22Rv1 (cell line): ENCODE results near the gene SRRT.

Experiments
- H3K27ac ChIP-seq: fragments of 450-650 bp; 2 replicates; pipeline ENCODE4 v1.5.1; 2017
- ZFX ChIP-seq: fragments of 450-650 bp; IDR thresholded peaks from 2 replicates; pipeline ENCODE4 v1.6.1; 2017; ENCODE audit warnings: antibody characterized with exemption, borderline replicate concordance
- TF ChIP-seq, protein P1 (sequence below): fragments of 450-650 bp; IDR thresholded peaks from 2 replicates; pipeline ENCODE4 v1.5.1; 2017; ENCODE audit warnings: mild to moderate bottlenecking

SRRT gene

DNA sequence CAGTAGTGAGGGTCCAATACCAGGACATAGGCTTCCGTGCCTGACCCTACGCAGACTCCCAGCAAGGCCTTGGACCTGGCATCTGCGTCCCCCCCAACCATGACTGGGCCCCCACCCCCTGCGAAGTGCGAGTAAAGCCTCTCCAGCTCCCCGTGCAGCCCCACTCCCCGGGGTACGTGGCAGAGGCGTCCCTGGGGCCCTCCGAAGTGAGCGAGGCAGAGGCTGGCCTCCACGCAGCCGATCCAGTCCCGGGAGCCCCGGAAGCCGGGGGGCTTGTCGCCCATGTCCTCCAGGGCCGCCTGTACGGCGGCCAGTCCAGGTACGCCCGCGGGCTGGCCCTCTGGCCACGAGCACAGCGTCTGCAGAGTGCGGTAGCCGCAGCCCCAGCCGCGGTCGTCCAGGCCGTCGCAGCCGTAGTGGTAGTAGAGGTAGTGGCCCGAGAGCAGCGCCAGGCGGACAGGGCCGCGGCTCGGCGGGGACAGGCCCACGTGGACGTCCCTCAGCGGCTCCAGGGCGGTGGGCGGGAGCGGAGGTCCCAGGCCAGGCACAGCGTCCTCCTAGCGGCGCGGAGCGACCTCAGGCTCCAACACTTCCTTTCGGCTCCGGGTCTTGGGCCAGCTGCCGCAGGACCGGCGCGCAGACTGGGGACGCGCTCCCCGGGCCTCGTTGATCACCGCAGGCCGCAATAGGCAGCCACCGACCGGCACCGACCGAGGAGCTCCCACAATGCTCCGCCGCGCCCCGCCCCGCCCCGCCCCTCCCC, 14.3 kb downstream of the SRRT start, which contains the start of gene UFSP1:
Gene UFSP1, minus strand, starts transcription at position 728 of the 763 bp plus-strand sequence. Its CDS starts 444 bp downstream, at position 284.
- H3K27ac ChIP-seq: peak within 1 kb of the TSS; percentile 99
- TF ChIP-seq ZFX: no peak
- TF ChIP-seq, protein P1, sequence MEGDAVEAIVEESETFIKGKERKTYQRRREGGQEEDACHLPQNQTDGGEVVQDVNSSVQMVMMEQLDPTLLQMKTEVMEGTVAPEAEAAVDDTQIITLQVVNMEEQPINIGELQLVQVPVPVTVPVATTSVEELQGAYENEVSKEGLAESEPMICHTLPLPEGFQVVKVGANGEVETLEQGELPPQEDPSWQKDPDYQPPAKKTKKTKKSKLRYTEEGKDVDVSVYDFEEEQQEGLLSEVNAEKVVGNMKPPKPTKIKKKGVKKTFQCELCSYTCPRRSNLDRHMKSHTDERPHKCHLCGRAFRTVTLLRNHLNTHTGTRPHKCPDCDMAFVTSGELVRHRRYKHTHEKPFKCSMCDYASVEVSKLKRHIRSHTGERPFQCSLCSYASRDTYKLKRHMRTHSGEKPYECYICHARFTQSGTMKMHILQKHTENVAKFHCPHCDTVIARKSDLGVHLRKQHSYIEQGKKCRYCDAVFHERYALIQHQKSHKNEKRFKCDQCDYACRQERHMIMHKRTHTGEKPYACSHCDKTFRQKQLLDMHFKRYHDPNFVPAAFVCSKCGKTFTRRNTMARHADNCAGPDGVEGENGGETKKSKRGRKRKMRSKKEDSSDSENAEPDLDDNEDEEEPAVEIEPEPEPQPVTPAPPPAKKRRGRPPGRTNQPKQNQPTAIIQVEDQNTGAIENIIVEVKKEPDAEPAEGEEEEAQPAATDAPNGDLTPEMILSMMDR: no peak

GRCh38 chr7:100890653-100891567, 16.0 kb downstream of the SRRT start:
- H3K27ac ChIP-seq: peak overlapping the region; percentile 99
- TF ChIP-seq, protein P1: no peak
- TF ChIP-seq ZFX: no peak

DNA sequence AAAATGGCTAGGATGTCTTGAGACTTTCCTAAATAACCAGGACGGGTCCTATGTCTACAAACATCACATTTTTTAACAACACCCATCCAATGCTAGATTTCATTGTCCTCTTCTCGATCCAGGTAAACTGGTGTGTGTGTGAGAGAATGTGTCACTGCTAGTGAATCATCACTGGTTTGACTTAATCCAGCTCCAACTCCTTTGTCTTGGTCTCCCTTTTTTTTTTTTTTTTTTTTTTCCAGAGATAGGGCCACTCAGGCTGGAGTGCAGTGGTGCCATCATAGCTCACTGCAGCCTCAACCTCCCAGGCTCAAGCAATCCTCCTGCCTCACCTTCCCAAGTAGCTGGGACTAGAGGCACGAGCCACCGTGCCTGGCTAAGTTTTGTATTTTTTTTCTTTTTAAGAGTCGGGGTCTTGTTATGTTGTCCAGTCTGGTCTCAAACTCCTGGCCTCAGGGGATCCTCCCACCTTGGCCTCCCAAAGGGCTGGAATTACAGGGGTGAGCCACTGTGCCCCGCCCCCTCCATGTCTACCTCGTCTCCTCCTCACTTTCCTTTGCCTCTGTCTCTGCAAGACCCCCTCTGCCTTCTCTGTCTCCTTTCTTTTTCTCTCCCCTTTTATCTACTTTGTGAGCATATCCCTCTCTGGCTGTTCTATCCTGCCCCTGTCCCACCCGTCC, 16.8 kb downstream of the SRRT start:
- TF ChIP-seq ZFX: no peak
- TF ChIP-seq, protein P1: no peak

DNA sequence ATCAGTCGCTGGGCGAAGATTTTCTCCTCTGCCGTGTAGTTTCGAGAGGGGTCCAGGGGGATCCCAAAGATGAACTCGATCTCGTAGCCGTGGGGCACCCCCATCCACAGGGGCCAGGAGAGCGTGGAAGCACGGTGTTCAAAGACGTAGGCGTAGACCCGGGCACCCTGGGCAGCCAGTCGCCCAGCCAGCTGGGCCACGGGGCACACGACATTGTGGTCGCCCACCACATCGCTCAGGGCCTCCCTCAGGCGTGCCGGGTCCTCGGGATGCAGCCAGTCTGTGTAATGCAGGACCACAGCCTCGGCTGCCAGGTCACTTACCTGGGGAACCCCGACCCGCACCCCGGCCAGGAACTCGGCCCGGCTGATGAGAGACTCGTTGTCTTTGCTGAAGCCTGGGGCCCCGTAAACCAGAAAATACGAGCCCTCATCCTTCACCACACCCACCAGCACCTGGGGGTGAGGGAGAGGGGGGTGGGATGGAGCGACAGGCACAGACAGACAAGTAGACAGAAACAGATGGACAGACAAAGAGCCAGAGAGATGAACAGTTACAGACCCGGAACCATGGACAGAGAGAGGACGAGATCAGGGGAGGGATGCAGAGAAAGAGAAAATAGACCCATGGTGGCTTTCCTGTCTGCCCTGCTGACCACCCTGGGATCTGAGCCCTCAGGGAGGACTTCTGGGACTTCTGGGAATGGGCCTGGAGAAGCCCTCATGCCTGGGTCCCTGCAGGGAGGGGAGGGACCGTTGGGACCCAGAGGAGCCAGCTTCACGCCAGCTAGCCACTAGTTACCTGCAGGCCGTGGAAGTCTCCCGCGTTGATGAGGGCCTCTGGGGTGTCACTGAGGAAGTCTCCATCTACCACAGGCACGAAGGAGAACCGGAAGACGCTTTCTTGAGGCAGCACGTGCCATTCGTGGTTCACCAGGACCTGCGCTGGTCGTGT, 17.7 kb downstream of the SRRT start:
- H3K27ac ChIP-seq: no peak overlapping the region

More for the DNA sequence above, 16.8 kb downstream of the SRRT start:
- peak overlapping the region; percentile 99; the same call in 1 of the 2 replicates for H3K27ac ChIP-seq

DNA sequence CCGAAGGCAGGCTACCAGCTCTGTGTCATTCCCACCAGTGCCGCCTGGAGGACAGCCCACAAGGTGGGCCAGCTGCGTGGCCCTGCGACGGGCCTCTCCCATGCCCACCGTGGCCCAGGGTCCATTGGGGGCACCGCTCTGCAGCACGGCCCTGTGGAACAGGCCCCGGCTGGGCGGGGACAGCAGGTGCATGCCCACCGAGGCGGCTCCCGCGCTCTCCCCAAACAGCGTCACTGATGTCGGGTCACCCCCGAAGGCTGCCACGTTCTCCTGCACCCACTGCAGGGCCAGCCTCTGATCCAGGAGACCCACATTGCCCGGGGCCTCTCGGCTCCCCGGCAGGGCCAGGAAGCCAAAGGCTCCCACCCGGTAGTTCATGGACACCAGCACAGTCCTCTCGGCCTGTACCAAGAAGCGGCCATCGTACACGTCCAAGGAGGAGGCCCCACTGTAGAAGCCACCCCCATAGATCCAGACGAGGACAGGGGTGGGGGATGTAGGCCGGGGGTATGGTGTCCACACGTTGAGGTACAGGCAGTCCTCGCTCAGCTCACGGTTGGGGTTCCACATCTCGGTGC, 18.5 kb downstream of the SRRT start:
- no peak overlapping the region for H3K27ac ChIP-seq
- no peak for TF ChIP-seq ZFX
- TF ChIP-seq, protein P1: no peak

More for the DNA sequence above, 17.7 kb downstream of the SRRT start:
- no peak for TF ChIP-seq ZFX
- TF ChIP-seq, protein P1: no peak
